Sigmoid colon (tissue), 7 donors: ENCODE measurements around the gene PLS1. TPM values are rescaled to one million over a fixed set of nuclear protein-coding genes. Genes with fewer than 3 reads are reported as not detected.
"Not testable (repeated sequence)": the region's sequence is repeated elsewhere in the genome, so short reads cannot be mapped to it uniquely, and the experiment has no call there.

ENCODE experiments used
- DNase-seq: peaks from one replicate; pipeline ENCODE4 v3.0.0-alpha.2; 2019
- H3K27ac ChIP-seq, 4 donors: fragments of 200-600 bp; sonication (generic); one replicate each; pipeline ENCODE4 v1.5.1; 2016 to 2019; ENCODE audit warnings: mild to moderate bottlenecking in 1 of 4
- H3K27me3 ChIP-seq, 3 donors: fragments of 200-600 bp; sonication (generic); one replicate each; pipeline ENCODE4 v1.5.1; 2019; ENCODE audit warnings: mild to moderate bottlenecking in 1 of 3
- H3K36me3 ChIP-seq, 4 donors: fragments of 200-600 bp; sonication (generic); one replicate each; pipeline ENCODE4 v1.5.1; 2016 to 2019
- H3K4me1 ChIP-seq, 4 donors: fragments of 200-600 bp; sonication (generic); one replicate each; pipeline ENCODE4 v1.5.1; 2017 to 2019
- H3K4me3 ChIP-seq, 4 donors: fragments of 200-600 bp; sonication (generic); one replicate each; pipeline ENCODE4 v1.5.1; 2017 to 2019; ENCODE audit warnings: mild to moderate bottlenecking in 2 of 4, moderate library complexity in 1 of 4
- H3K9me3 ChIP-seq, 4 donors: fragments of 200-600 bp in 3 of 4; sonication (generic) in 3 of 4; one replicate each; pipeline versions ENCODE4 v1.5.1 to v1.6.1; 2013 to 2019
- EP300 ChIP-seq, 4 donors: sonication (generic); formaldehyde crosslinking; IDR thresholded peaks; one replicate each; pipeline ENCODE4 v1.6.1; 2017; ENCODE audit warnings: antibody characterized with exemption in 4 of 4
- POLR2A ChIP-seq, 2 donors: fragments of 450-650 bp; IDR thresholded peaks; one replicate each; pipeline ENCODE4 v1.6.1; 2016; ENCODE audit warnings: antibody characterized with exemption in 2 of 2, mild to moderate bottlenecking in 2 of 2, moderate library complexity in 2 of 2
- POLR2AphosphoS5 ChIP-seq, 4 donors: sonication (generic); formaldehyde crosslinking; IDR thresholded peaks; one replicate each; pipeline ENCODE4 v1.6.1; 2017; ENCODE audit warnings: antibody characterized with exemption in 4 of 4
- WGBS, 2 donors: extraction: QIAGEN DNeasy Blood & Tissue Kit; methylation state at CpG; one replicate each; pipeline ENCODE4 v1.1.7; 2013; 5-methylcytosine and 5-hydroxymethylcytosine counted together
- intact Hi-C: fragments of 100-400 bp; cut with DNase I; formaldehyde crosslinking; loops from one replicate; pipeline ENCODE4 v1.15.1; 2023
- polyA plus RNA-seq, 3 donors: library from polyadenylated mRNA; stranded (reverse); fragments of 200-250 nt; gene quantifications; one replicate each; pipeline ENCODE4 v1.2.3, GENCODE V29; 2013
- small RNA-seq, 3 donors: library from RNA; depleted of rRNA; stranded (forward); fragments of <200 nt; gene quantifications; one replicate each; pipeline ENCODE3, GENCODE V24; 2016
- total RNA-seq, 4 donors: library from RNA; depleted of rRNA; stranded (reverse); fragments of >200 nt; gene quantifications; one replicate each; pipeline ENCODE4 v1.1.0, GENCODE V29; 2016
- TF ChIP-seq, protein P1 (sequence below), 4 experiments: fragments of 450-650 bp in 3 of 4; fragments of 200-600 bp in 1 of 4; IDR thresholded peaks; one replicate each; pipeline ENCODE4 v1.5.1; 2016 to 2019; ENCODE audit warnings: antibody characterized with exemption in 4 of 4, mild to moderate bottlenecking in 3 of 4, moderate library complexity in 2 of 4
- donor health status: healthy with polysubstance abuse.
- donor health status: Bipolar disorder and iron deficiency.
- donor health status: healthy.

Gene PLS1
- total and polyA plus RNA-seq, 7 donors = 0.55 to 366 (median 1.8) TPM

- Histone ChIP-seq H3K4me1 (no peaks in the 10 kb centered on the region), H3K9me3 (no peaks in the 10 kb centered on the region), H3K36me3 (peaks cover 0 to 25% (median 6%) of the 10 kb centered on the region in 4 donors), H3K27ac (no peak overlapping the region), H3K4me3 (no peak overlapping the region), H3K27me3 (no peaks in the 10 kb centered on the region)
- TF ChIP-seq EP300 (IDR thresholded peaks at IDR 0.05) = no peak
- TF ChIP-seq POLR2A (IDR thresholded peaks at IDR 0.05) = no peak
- no peak for TF ChIP-seq POLR2AphosphoS5 (IDR thresholded peaks at IDR 0.05)
- TF ChIP-seq, protein P1, sequence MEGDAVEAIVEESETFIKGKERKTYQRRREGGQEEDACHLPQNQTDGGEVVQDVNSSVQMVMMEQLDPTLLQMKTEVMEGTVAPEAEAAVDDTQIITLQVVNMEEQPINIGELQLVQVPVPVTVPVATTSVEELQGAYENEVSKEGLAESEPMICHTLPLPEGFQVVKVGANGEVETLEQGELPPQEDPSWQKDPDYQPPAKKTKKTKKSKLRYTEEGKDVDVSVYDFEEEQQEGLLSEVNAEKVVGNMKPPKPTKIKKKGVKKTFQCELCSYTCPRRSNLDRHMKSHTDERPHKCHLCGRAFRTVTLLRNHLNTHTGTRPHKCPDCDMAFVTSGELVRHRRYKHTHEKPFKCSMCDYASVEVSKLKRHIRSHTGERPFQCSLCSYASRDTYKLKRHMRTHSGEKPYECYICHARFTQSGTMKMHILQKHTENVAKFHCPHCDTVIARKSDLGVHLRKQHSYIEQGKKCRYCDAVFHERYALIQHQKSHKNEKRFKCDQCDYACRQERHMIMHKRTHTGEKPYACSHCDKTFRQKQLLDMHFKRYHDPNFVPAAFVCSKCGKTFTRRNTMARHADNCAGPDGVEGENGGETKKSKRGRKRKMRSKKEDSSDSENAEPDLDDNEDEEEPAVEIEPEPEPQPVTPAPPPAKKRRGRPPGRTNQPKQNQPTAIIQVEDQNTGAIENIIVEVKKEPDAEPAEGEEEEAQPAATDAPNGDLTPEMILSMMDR (IDR thresholded peaks at IDR 0.05) = no peak
- WGBS, 2 donors = 58 to 89% methylated on average over 7 of the region's 7 CpGs
- intact Hi-C loops = no loop called here
- DNase-seq = no peak
These were observed 150.5 kb downstream of the PLS1 start for GRCh38 chr3:142746646-142747045.

- H3K27ac ChIP-seq, H3K27me3 ChIP-seq, H3K4me1 ChIP-seq, H3K4me3 ChIP-seq, H3K9me3 ChIP-seq, DNase-seq, intact Hi-C loops: not testable (repeated sequence)
- 94 to 95% methylated on average over 4 of the region's 4 CpGs for WGBS, 2 donors
- peaks cover 0 to 25% (median 6%) of the 10 kb centered on the region in 4 donors for H3K36me3 ChIP-seq
These were observed 154.3 kb downstream of the PLS1 start for GRCh38 chr3:142750531-142750930.

DNA sequence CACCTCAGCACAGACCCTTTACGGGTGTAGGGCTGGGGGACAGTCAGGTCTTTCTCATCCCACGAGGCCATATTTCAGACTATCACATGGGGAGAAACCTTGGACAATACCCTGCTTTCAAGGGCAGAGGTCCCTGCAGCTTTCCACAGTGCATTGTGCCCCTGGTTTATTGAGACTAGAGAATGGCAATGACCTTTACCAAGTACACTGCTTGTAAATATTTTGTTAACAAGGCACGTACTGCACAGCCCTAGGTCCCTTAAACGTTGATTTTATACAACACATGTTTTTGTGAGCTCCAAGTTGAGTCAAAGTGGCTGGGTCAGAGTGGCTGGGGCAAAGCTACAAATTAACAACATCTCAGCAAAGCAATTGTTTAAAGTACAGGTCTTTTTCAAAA lies 156.4 kb downstream of the PLS1 start:
- H3K27ac ChIP-seq, DNase-seq, intact Hi-C loops, H3K4me1 ChIP-seq, H3K4me3 ChIP-seq, H3K27me3 ChIP-seq, H3K9me3 ChIP-seq: not testable (repeated sequence)
- H3K36me3 ChIP-seq = peaks cover 0 to 25% (median 6%) of the 10 kb centered on the region in 4 donors
- 54 to 65% methylated on average over 4 of the region's 4 CpGs for WGBS, 2 donors

- H3K27ac ChIP-seq = no peak overlapping the region
- WGBS, 2 donors = 94 to 95% methylated on average over 1 of the region's 1 CpG
- TF ChIP-seq POLR2A (IDR thresholded peaks at IDR 0.05) (no peak), POLR2AphosphoS5 (IDR thresholded peaks at IDR 0.05) (no peak), EP300 (IDR thresholded peaks at IDR 0.05) (no peak)
- TF ChIP-seq, protein P1 (IDR thresholded peaks at IDR 0.05) = no peak
- H3K4me3 ChIP-seq = no peak overlapping the region
- H3K36me3 ChIP-seq = peaks cover 0 to 12% (median under 1%) of the 10 kb centered on the region in 4 donors
- H3K4me1 ChIP-seq = no peaks in the 10 kb centered on the region
- no peak for DNase-seq
- intact Hi-C loops = no loop called here
- no peaks in the 10 kb centered on the region for H3K27me3 ChIP-seq
- no peaks in the 10 kb centered on the region for H3K9me3 ChIP-seq
These were observed 158.3 kb downstream of the PLS1 start for GRCh38 chr3:142754494-142754893.

Small RNA genes within 50 kb of the gene (small RNA-seq; reads per million reads assigned to genes)
- gene RNA5SP143 = 0.06 to 0.22 (median 0.22) reads per million in 3 donors

Other genes with a start within 250 kb of the PLS1 start
- gene XRN1, start 148.4 kb upstream of the PLS1 start, total RNA-seq = 10 to 100 TPM; 29.5 to 45.7 (median 41.0) TPM
- 10 to 100 TPM in 1 of 3 donors, 1 to 10 TPM in 2; 5.4 to 10.2 (median 6.5) TPM for gene XRN1, start 148.4 kb upstream of the PLS1 start, polyA plus RNA-seq
- 10 to 100 TPM; 15.2 to 26.1 (median 19.8) TPM for gene ATR, start 17.7 kb upstream of the PLS1 start, total RNA-seq
- 10 to 100 TPM in 1 of 3 donors, 1 to 10 TPM in 2; 3.0 to 11.9 (median 4.6) TPM for gene ATR, start 17.7 kb upstream of the PLS1 start, polyA plus RNA-seq
- gene TRPC1, start 127.6 kb downstream of the PLS1 start, total RNA-seq = 10 to 100 TPM; 21.4 to 31.0 (median 25.5) TPM
- gene TRPC1, start 127.6 kb downstream of the PLS1 start, polyA plus RNA-seq = 1 to 10 TPM in 2 of 3 donors, not detected in 1; 1.1 to 1.2 TPM